Neural progenitor cell (in vitro differentiated cells): Measurements from ENCODE around the gene CAMKK2. TPM values are rescaled to one million over a fixed set of nuclear protein-coding genes. Genes with fewer than 3 reads are reported as not detected.
A peak's percentile ranks its signal among the peaks of the same experiment; 100 is the strongest.

Experiments
- DNase-seq: peaks from one replicate; pipeline ENCODE4 v3.0.0-alpha.2; 2016; ENCODE audit warnings: low spot score
- H2AFZ ChIP-seq: fragments of 200-600 bp; sonication (generic); replicated peaks from 2 replicates; pipeline ENCODE4 v1.6.1; 2016; ENCODE audit warnings: antibody characterized with exemption
- H3F3A ChIP-seq: fragments of 200-600 bp; sonication (generic); 2 replicates; pipeline ENCODE4 v1.6.1; 2016; ENCODE audit warnings: antibody characterized with exemption, low read depth
- H3K27ac ChIP-seq: fragments of 200-600 bp; sonication (generic); 2 replicates; pipeline ENCODE4 v1.5.1; 2016; ENCODE audit warnings: mild to moderate bottlenecking
- H3K27me3 ChIP-seq: fragments of 200-600 bp; sonication (generic); 2 replicates; pipeline ENCODE4 v1.6.1; 2016; ENCODE audit warnings: mild to moderate bottlenecking, moderate library complexity
- H3K36me3 ChIP-seq: fragments of 200-600 bp; sonication (generic); 2 replicates; pipeline ENCODE4 v1.5.1; 2016
- H3K4me1 ChIP-seq: fragments of 200-600 bp; sonication (generic); 2 replicates; pipeline ENCODE4 v1.6.1; 2016; ENCODE audit warnings: mixed run types
- H3K4me2 ChIP-seq: fragments of 200-600 bp; sonication (generic); 2 replicates; pipeline ENCODE4 v1.6.1; 2016
- H3K4me3 ChIP-seq: fragments of 200-600 bp; sonication (generic); 2 replicates; pipeline ENCODE4 v1.5.1; 2016
- H3K79me2 ChIP-seq: fragments of 200-600 bp; sonication (generic); 2 replicates; pipeline ENCODE4 v1.6.1; 2016; ENCODE audit warnings: low read depth
- H3K9ac ChIP-seq: fragments of 200-600 bp; sonication (generic); 2 replicates; pipeline ENCODE4 v1.6.1; 2016
- H3K9me3 ChIP-seq: fragments of 200-600 bp; sonication (generic); 2 replicates; pipeline ENCODE4 v1.5.1; 2016; ENCODE audit warnings: low read depth
- H4K20me1 ChIP-seq: fragments of 200-600 bp; sonication (generic); 2 replicates; pipeline ENCODE4 v1.6.1; 2016; ENCODE audit warnings: low read depth
- H3K27ac Mint-ChIP-seq: 3 replicates; pipeline ENCODE4 v1.8.0; 2021; ENCODE audit warnings: mixed read lengths
- H3K27me3 Mint-ChIP-seq: 2 replicates; pipeline ENCODE4 v1.8.0; 2022; ENCODE audit warnings: low read depth, mild to moderate bottlenecking, inconsistent platforms, moderate library complexity, mixed read lengths; ENCODE audit not compliant: insufficient read depth
- H3K36me3 Mint-ChIP-seq: 3 replicates; pipeline ENCODE4 v1.8.0; 2021; ENCODE audit warnings: mixed read lengths
- H3K4me1 Mint-ChIP-seq: 3 replicates; pipeline ENCODE4 v1.8.0; 2021; ENCODE audit warnings: mixed read lengths
- H3K4me3 Mint-ChIP-seq: 3 replicates; pipeline ENCODE4 v1.8.0; 2021; ENCODE audit warnings: mild to moderate bottlenecking, moderate library complexity, mixed read lengths
- H3K9me3 Mint-ChIP-seq: 3 replicates; pipeline ENCODE4 v1.8.0; 2020; ENCODE audit warnings: mixed read lengths
- EZH2 ChIP-seq: fragments of 200-600 bp; sonication (generic); IDR thresholded peaks from 2 replicates; pipeline ENCODE4 v1.6.1; 2017; ENCODE audit warnings: antibody characterized with exemption, mild to moderate bottlenecking, moderate library complexity
- EZH2phosphoT487 ChIP-seq: fragments of 200-600 bp; sonication (generic); IDR thresholded peaks from 2 replicates; pipeline ENCODE4 v1.6.1; 2017; ENCODE audit warnings: antibody characterized with exemption
- total RNA-seq: library from RNA; depleted of rRNA; stranded (reverse); fragments of >200 nt; gene quantifications from 2 replicates; pipeline ENCODE4 v1.2.3, GENCODE V29; 2015; ENCODE audit warnings: low replicate concordance
- TF ChIP-seq, protein P1 (sequence below): fragments of 200-600 bp; sonication (generic); IDR thresholded peaks from 2 replicates; pipeline ENCODE4 v1.5.1; 2017; ENCODE audit warnings: antibody characterized with exemption, mild to moderate bottlenecking

Gene CAMKK2
- total RNA-seq, 1 donor from 2014 or later = 21.0 TPM

DNA sequence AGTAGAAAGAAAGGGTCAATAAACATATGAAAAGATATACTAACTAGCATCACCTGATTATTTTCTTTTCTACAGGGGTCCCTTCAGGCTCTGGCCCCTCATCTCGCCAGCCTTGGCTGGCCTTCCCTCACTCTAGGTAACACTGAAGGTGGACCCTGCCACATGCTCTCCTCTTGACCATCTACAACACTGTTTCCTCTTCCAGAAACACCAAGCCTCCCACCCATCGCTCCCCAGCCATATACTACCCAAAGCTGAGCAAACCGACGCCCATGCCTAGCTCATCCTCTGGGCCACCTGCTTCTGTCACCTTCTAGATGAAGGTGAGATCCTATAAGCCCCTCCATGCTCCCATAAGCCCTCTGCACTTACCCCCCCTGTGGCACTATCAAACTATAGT lies 40.9 kb upstream of the CAMKK2 start:
- Histone ChIP-seq H2AFZ (no peak overlapping the region), H3K27me3 (no peaks in the 10 kb centered on the region), H3K4me1 (no peaks in the 10 kb centered on the region), H3K9me3 (no peaks in the 10 kb centered on the region), H3K79me2 (no peaks in the 10 kb centered on the region), H3K27ac (no peak overlapping the region), H4K20me1 (no peaks in the 10 kb centered on the region), H3F3A (peaks cover 9% of the 10 kb centered on the region), H3K9ac (no peak overlapping the region), H3K4me3 (no peak overlapping the region), H3K4me2 (no peak overlapping the region), H3K36me3 (peaks cover 19% of the 10 kb centered on the region)
- Mint-ChIP-seq H3K36me3 (peaks cover 10% of the 10 kb centered on the region), H3K27me3 (no peaks in the 10 kb centered on the region), H3K4me1 (no peaks in the 10 kb centered on the region), H3K27ac (no peak overlapping the region), H3K9me3 (no peaks in the 10 kb centered on the region), H3K4me3 (no peak overlapping the region)
- TF ChIP-seq EZH2 = no peak
- TF ChIP-seq EZH2phosphoT487 = no peak
- TF ChIP-seq, protein P1, sequence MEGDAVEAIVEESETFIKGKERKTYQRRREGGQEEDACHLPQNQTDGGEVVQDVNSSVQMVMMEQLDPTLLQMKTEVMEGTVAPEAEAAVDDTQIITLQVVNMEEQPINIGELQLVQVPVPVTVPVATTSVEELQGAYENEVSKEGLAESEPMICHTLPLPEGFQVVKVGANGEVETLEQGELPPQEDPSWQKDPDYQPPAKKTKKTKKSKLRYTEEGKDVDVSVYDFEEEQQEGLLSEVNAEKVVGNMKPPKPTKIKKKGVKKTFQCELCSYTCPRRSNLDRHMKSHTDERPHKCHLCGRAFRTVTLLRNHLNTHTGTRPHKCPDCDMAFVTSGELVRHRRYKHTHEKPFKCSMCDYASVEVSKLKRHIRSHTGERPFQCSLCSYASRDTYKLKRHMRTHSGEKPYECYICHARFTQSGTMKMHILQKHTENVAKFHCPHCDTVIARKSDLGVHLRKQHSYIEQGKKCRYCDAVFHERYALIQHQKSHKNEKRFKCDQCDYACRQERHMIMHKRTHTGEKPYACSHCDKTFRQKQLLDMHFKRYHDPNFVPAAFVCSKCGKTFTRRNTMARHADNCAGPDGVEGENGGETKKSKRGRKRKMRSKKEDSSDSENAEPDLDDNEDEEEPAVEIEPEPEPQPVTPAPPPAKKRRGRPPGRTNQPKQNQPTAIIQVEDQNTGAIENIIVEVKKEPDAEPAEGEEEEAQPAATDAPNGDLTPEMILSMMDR = no peak
- no peak for DNase-seq

DNA sequence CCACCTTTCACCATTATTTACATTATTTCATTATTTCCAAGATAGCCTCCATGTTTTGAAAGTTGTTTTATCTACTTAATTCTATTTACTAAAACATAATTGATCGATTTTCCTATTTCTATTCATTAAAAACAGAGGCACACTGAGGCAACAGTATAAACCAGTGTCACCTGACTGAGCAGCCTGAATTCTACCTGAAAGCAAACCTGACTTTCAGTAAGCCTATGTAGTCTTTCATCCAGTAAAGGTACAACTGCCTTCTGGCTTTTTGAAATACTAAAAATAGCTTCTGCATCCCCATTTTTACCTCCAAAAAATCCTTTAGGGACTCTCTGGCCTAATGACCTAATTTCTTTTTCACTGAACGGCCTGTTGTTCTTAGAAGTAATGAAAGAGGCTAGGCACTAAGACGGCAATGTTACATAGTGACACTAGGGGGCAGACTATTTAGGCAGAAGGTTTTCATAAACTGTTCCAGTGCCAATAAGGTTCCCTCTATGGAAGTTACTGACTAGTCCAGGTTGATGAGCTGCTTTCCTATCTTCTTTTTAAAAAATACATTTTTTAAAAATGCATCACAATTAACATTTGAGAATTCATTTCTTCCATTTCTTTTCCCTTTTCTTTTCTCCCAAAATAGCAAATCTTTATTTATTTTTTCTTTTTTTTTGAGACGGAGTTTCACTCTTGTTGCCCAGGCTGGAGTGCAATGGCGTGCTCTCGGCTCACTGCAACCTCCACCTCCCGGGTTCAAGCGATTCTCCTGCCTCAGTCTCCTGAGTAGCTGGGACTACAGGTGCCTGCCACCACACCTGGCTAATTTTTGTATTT lies 38.2 kb upstream of the CAMKK2 start:
- Mint-ChIP-seq H3K4me3 (no peak overlapping the region), H3K4me1 (no peaks in the 10 kb centered on the region), H3K27ac (no peak overlapping the region), H3K27me3 (no peaks in the 10 kb centered on the region), H3K36me3 (peaks cover 11% of the 10 kb centered on the region), H3K9me3 (no peaks in the 10 kb centered on the region)
- peak; percentile 72 for DNase-seq
- peaks cover 15% of the 10 kb centered on the region for H3K36me3 ChIP-seq
- no peak overlapping the region for H3K9ac ChIP-seq
- H3F3A ChIP-seq = peaks cover 9% of the 10 kb centered on the region
- H3K4me3 ChIP-seq = no peak overlapping the region
- no peaks in the 10 kb centered on the region for H3K27me3 ChIP-seq
- no peaks in the 10 kb centered on the region for H3K9me3 ChIP-seq
- H3K4me2 ChIP-seq = no peak overlapping the region
- no peaks in the 10 kb centered on the region for H3K4me1 ChIP-seq
- H3K79me2 ChIP-seq = no peaks in the 10 kb centered on the region
- H4K20me1 ChIP-seq = no peaks in the 10 kb centered on the region
- no peak overlapping the region for H2AFZ ChIP-seq
- TF ChIP-seq, protein P1 = peak; percentile 85
- TF ChIP-seq EZH2phosphoT487 (no peak), EZH2 (no peak)
- no peak overlapping the region for H3K27ac ChIP-seq

DNA sequence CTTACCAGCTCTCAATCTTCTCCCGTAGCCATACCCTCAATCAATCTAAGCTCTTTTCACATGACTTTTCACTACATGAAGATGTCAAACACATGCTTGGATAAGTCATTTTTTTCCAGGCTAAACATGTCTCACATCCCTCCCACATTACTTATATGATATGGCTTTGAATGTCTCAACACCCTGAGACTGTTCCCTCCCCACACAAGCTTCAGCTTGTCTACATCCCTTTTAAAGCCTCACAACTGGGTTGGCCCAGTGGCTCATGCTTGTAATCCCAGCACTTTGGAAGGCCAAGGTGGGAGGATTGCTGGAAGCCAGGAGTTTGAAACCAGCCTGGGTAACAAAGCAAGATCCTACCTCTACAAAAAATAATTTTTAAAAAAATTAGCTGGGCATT lies 37.2 kb upstream of the CAMKK2 start:
- no peaks in the 10 kb centered on the region for H3K27me3 Mint-ChIP-seq
- Histone ChIP-seq H3K4me2 (no peak overlapping the region), H3K27me3 (no peaks in the 10 kb centered on the region), H3K4me1 (no peaks in the 10 kb centered on the region), H3K27ac (no peak overlapping the region), H3F3A (peaks cover 9% of the 10 kb centered on the region), H3K9ac (no peak overlapping the region), H3K36me3 (peaks cover 13% of the 10 kb centered on the region), H3K4me3 (no peak overlapping the region), H4K20me1 (no peaks in the 10 kb centered on the region), H3K79me2 (no peaks in the 10 kb centered on the region), H3K9me3 (no peaks in the 10 kb centered on the region), H2AFZ (no peak overlapping the region)
- TF ChIP-seq, protein P1 = no peak
- TF ChIP-seq EZH2 (no peak), EZH2phosphoT487 (no peak)
- no peaks in the 10 kb centered on the region for H3K4me1 Mint-ChIP-seq
- no peaks in the 10 kb centered on the region for H3K9me3 Mint-ChIP-seq
- H3K4me3 Mint-ChIP-seq = no peak overlapping the region
- no peak for DNase-seq
- H3K36me3 Mint-ChIP-seq = peaks cover 13% of the 10 kb centered on the region
- no peak overlapping the region for H3K27ac Mint-ChIP-seq
